Measurements from ENCODE around the gene PCDHA1. TPM values are rescaled to one million over a fixed set of nuclear protein-coding genes. Genes with fewer than 3 reads are reported as not detected.

Gene PCDHA1
- total and polyA plus RNA-seq, 2 donors = not detected

GRCh38 chr5:140934964-140935606, 149.1 kb downstream of the PCDHA1 start:
- H3K27me3 ChIP-seq (ENCODE audit: control insufficient read depth in 2 of 2, insufficient read depth in 1 of 2, low read length in 1 of 2) = no peaks in the 10 kb centered on the region
- no peaks in the 10 kb centered on the region for H3K4me1 ChIP-seq (ENCODE audit: control insufficient read depth in 2 of 2, insufficient read depth in 2 of 2, low read length in 2 of 2)
- no peaks in the 10 kb centered on the region for H3K36me3 ChIP-seq (ENCODE audit: control insufficient read depth in 2 of 2, insufficient read depth in 2 of 2, low read length in 1 of 2)
- 91% methylated on average over 4 of the region's 4 CpGs for WGBS
- DNase-seq (ENCODE audit: low read depth in 6 of 9, low spot score in 9 of 9) = no peak
- no peak overlapping the region for H3K4me3 ChIP-seq (ENCODE audit: low read length in 2 of 2)
- no peak overlapping the region for H3K27ac ChIP-seq (ENCODE audit: low read depth in 1 of 2, low read length in 1 of 2)
- H3K9me3 ChIP-seq (ENCODE audit: control insufficient read depth in 2 of 2, insufficient read depth in 1 of 2, low read length in 1 of 2) = no peaks in the 10 kb centered on the region

GRCh38 chr5:140946578-140946977, 160.6 kb downstream of the PCDHA1 start:
- whole genome bisulfite sequencing = 70% methylated on average over 2 of the region's 2 CpGs
- Histone ChIP-seq H3K4me1 (ENCODE audit: control insufficient read depth in 2 of 2, insufficient read depth in 2 of 2, low read length in 2 of 2) (no peaks in the 10 kb centered on the region), H3K27me3 (ENCODE audit: control insufficient read depth in 2 of 2, insufficient read depth in 1 of 2, low read length in 1 of 2) (no peaks in the 10 kb centered on the region), H3K27ac (ENCODE audit: low read depth in 1 of 2, low read length in 1 of 2) (no peak overlapping the region), H3K9me3 (ENCODE audit: control insufficient read depth in 2 of 2, insufficient read depth in 1 of 2, low read length in 1 of 2) (no peaks in the 10 kb centered on the region), H3K36me3 (ENCODE audit: control insufficient read depth in 2 of 2, insufficient read depth in 2 of 2, low read length in 1 of 2) (no peaks in the 10 kb centered on the region), H3K4me3 (ENCODE audit: low read length in 2 of 2) (no peak overlapping the region)
- no peak for DNase-seq (ENCODE audit: low read depth in 6 of 9, low spot score in 9 of 9)

- 81% methylated on average over 6 of the region's 6 CpGs for WGBS
- Histone ChIP-seq H3K27me3 (ENCODE audit: control insufficient read depth in 2 of 2, insufficient read depth in 1 of 2, low read length in 1 of 2) (no peaks in the 10 kb centered on the region), H3K36me3 (ENCODE audit: control insufficient read depth in 2 of 2, insufficient read depth in 2 of 2, low read length in 1 of 2) (no peaks in the 10 kb centered on the region), H3K4me3 (ENCODE audit: low read length in 2 of 2) (no peak overlapping the region), H3K9me3 (ENCODE audit: control insufficient read depth in 2 of 2, insufficient read depth in 1 of 2, low read length in 1 of 2) (no peaks in the 10 kb centered on the region), H3K27ac (ENCODE audit: low read depth in 1 of 2, low read length in 1 of 2) (no peak overlapping the region), H3K4me1 (ENCODE audit: control insufficient read depth in 2 of 2, insufficient read depth in 2 of 2, low read length in 2 of 2) (no peaks in the 10 kb centered on the region)
- no peak for DNase-seq (ENCODE audit: low read depth in 6 of 9, low spot score in 9 of 9)
Observed at GRCh38 chr5:140951636-140952035, 165.7 kb downstream of the PCDHA1 start.

- H3K36me3 ChIP-seq (ENCODE audit: control insufficient read depth in 2 of 2, insufficient read depth in 2 of 2, low read length in 1 of 2) = no peaks in the 10 kb centered on the region
- DNase-seq (ENCODE audit: low read depth in 6 of 9, low spot score in 9 of 9) = no peak
Observed at GRCh38 chr5:140953234-140953633, 167.3 kb downstream of the PCDHA1 start.

GRCh38 chr5:140962190-140962589, 176.2 kb downstream of the PCDHA1 start:
- Histone ChIP-seq H3K9me3 (ENCODE audit: control insufficient read depth in 2 of 2, insufficient read depth in 1 of 2, low read length in 1 of 2) (no peaks in the 10 kb centered on the region), H3K27ac (ENCODE audit: low read depth in 1 of 2, low read length in 1 of 2) (no peak overlapping the region), H3K4me3 (ENCODE audit: low read length in 2 of 2) (no peak overlapping the region), H3K4me1 (ENCODE audit: control insufficient read depth in 2 of 2, insufficient read depth in 2 of 2, low read length in 2 of 2) (no peaks in the 10 kb centered on the region), H3K36me3 (ENCODE audit: control insufficient read depth in 2 of 2, insufficient read depth in 2 of 2, low read length in 1 of 2) (no peaks in the 10 kb centered on the region), H3K27me3 (ENCODE audit: control insufficient read depth in 2 of 2, insufficient read depth in 1 of 2, low read length in 1 of 2) (peaks cover 13 to 29% of the 10 kb centered on the region in 2 donors)
- WGBS = 93% methylated on average over 1 of the region's 1 CpG
- DNase-seq (ENCODE audit: low read depth in 6 of 9, low spot score in 9 of 9) = no peak

More at GRCh38 chr5:140953234-140953633, 167.3 kb downstream of the PCDHA1 start:
- Histone ChIP-seq H3K4me1 (ENCODE audit: control insufficient read depth in 2 of 2, insufficient read depth in 2 of 2, low read length in 2 of 2) (no peaks in the 10 kb centered on the region), H3K27me3 (ENCODE audit: control insufficient read depth in 2 of 2, insufficient read depth in 1 of 2, low read length in 1 of 2) (no peaks in the 10 kb centered on the region), H3K4me3 (ENCODE audit: low read length in 2 of 2) (no peak overlapping the region), H3K27ac (ENCODE audit: low read depth in 1 of 2, low read length in 1 of 2) (no peak overlapping the region), H3K9me3 (ENCODE audit: control insufficient read depth in 2 of 2, insufficient read depth in 1 of 2, low read length in 1 of 2) (no peaks in the 10 kb centered on the region)
- 59% methylated on average over 2 of the region's 2 CpGs for WGBS

GRCh38 chr5:140964356-140964755, 178.4 kb downstream of the PCDHA1 start:
- no peaks in the 10 kb centered on the region for H3K9me3 ChIP-seq (ENCODE audit: control insufficient read depth in 2 of 2, insufficient read depth in 1 of 2, low read length in 1 of 2)
- H3K27ac ChIP-seq (ENCODE audit: low read depth in 1 of 2, low read length in 1 of 2) = no peak overlapping the region
- no peak for DNase-seq (ENCODE audit: low read depth in 6 of 9, low spot score in 9 of 9)
- H3K4me3 ChIP-seq (ENCODE audit: low read length in 2 of 2) = no peak overlapping the region
- H3K4me1 ChIP-seq (ENCODE audit: control insufficient read depth in 2 of 2, insufficient read depth in 2 of 2, low read length in 2 of 2) = no peaks in the 10 kb centered on the region
- H3K27me3 ChIP-seq (ENCODE audit: control insufficient read depth in 2 of 2, insufficient read depth in 1 of 2, low read length in 1 of 2) = peaks cover 21 to 40% of the 10 kb centered on the region in 2 donors
- WGBS = 72% methylated on average over 3 of the region's 3 CpGs
- no peaks in the 10 kb centered on the region for H3K36me3 ChIP-seq (ENCODE audit: control insufficient read depth in 2 of 2, insufficient read depth in 2 of 2, low read length in 1 of 2)

- Histone ChIP-seq H3K9me3 (ENCODE audit: control insufficient read depth in 2 of 2, insufficient read depth in 1 of 2, low read length in 1 of 2) (no peaks in the 10 kb centered on the region), H3K4me1 (ENCODE audit: control insufficient read depth in 2 of 2, insufficient read depth in 2 of 2, low read length in 2 of 2) (no peaks in the 10 kb centered on the region), H3K4me3 (ENCODE audit: low read length in 2 of 2) (no peak overlapping the region), H3K36me3 (ENCODE audit: control insufficient read depth in 2 of 2, insufficient read depth in 2 of 2, low read length in 1 of 2) (no peaks in the 10 kb centered on the region), H3K27ac (ENCODE audit: low read depth in 1 of 2, low read length in 1 of 2) (no peak overlapping the region), H3K27me3 (ENCODE audit: control insufficient read depth in 2 of 2, insufficient read depth in 1 of 2, low read length in 1 of 2) (peaks cover 21 to 40% of the 10 kb centered on the region in 2 donors)
- DNase-seq (ENCODE audit: low read depth in 6 of 9, low spot score in 9 of 9) = no peak
- WGBS = 5% methylated on average over 9 of the region's 9 CpGs
Observed at GRCh38 chr5:140965905-140966292, 180.0 kb downstream of the PCDHA1 start.

GRCh38 chr5:140966293-140967225, 180.6 kb downstream of the PCDHA1 start, which contains the start of gene PCDHAC2:
TSS of gene PCDHAC2 (plus strand) at chr5:140966476. CDS start at chr5:140966767, 291 bp downstream.
- no peaks in the 10 kb centered on the region for H3K4me1 ChIP-seq (ENCODE audit: control insufficient read depth in 2 of 2, insufficient read depth in 2 of 2, low read length in 2 of 2)
- no peak within 1 kb of the TSS for H3K4me3 ChIP-seq (ENCODE audit: low read length in 2 of 2)
- H3K36me3 ChIP-seq (ENCODE audit: control insufficient read depth in 2 of 2, insufficient read depth in 2 of 2, low read length in 1 of 2) = no peaks in the 10 kb centered on the region
- WGBS = 5% methylated on average over 80 of the region's 80 CpGs
- peaks cover 21 to 40% of the 10 kb centered on the region in 2 donors for H3K27me3 ChIP-seq (ENCODE audit: control insufficient read depth in 2 of 2, insufficient read depth in 1 of 2, low read length in 1 of 2)
- DNase-seq (ENCODE audit: low read depth in 6 of 9, low spot score in 9 of 9) = no peak
- no peaks in the 10 kb centered on the region for H3K9me3 ChIP-seq (ENCODE audit: control insufficient read depth in 2 of 2, insufficient read depth in 1 of 2, low read length in 1 of 2)
- no peak within 1 kb of the TSS for H3K27ac ChIP-seq (ENCODE audit: low read depth in 1 of 2, low read length in 1 of 2)

GRCh38 chr5:140967226-140967893, 181.4 kb downstream of the PCDHA1 start:
- H3K9me3 ChIP-seq (ENCODE audit: control insufficient read depth in 2 of 2, insufficient read depth in 1 of 2, low read length in 1 of 2) = no peaks in the 10 kb centered on the region
- no peak overlapping the region for H3K4me3 ChIP-seq (ENCODE audit: low read length in 2 of 2)
- no peaks in the 10 kb centered on the region for H3K4me1 ChIP-seq (ENCODE audit: control insufficient read depth in 2 of 2, insufficient read depth in 2 of 2, low read length in 2 of 2)
- H3K27ac ChIP-seq (ENCODE audit: low read depth in 1 of 2, low read length in 1 of 2) = no peak overlapping the region
- no peaks in the 10 kb centered on the region for H3K36me3 ChIP-seq (ENCODE audit: control insufficient read depth in 2 of 2, insufficient read depth in 2 of 2, low read length in 1 of 2)
- WGBS = 25% methylated on average over 34 of the region's 34 CpGs
- peaks cover 21 to 40% of the 10 kb centered on the region in 2 donors for H3K27me3 ChIP-seq (ENCODE audit: control insufficient read depth in 2 of 2, insufficient read depth in 1 of 2, low read length in 1 of 2)
- DNase-seq (ENCODE audit: low read depth in 6 of 9, low spot score in 9 of 9) = no peak

Measured in thymus (tissue), 11 donors.